Measurements from ENCODE around the gene RBFOX1.

Gene RBFOX1

DNA sequence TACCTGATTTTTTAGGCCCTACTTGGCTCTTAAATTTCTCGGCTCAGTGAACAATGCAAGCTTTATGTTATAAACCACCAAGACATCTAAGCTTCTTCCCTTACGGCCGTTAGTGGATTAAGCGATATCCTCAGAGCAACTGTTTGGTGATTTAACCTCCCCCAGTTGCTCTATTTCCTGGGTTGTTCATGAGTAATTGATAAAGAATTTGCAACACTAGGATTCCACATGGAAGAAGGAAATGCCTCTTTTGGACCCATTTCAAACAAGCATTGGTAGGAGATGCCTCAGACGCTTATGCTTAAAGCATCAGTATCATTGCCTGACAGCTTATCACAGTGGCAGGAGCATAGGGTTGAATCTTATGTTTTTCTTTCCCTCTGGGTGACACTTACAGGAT lies 65.3 kb downstream of the RBFOX1 start:
- H3K36me3 ChIP-seq (replicated peaks in 1 of 2; ENCODE audit: control insufficient read depth in 2 of 2, insufficient read depth in 2 of 2, low read length in 2 of 2), result no peaks in the 10 kb centered on the region
- H2BK12ac ChIP-seq (ENCODE audit: low read length), result no peak overlapping the region
- H3K14ac ChIP-seq (ENCODE audit: low read length), result no peak overlapping the region
- no peak overlapping the region for H2AK5ac ChIP-seq (ENCODE audit: low read depth, low read length)
- no peak overlapping the region for H3K18ac ChIP-seq (ENCODE audit: low read length)
- WGBS, 2 donors (ENCODE audit: extremely low coverage in 2 of 2, insufficient read length in 2 of 2, insufficient replicate concordance in 1 of 2), result no CpG with 5 or more reads among the region's 5 CpGs
- no peak overlapping the region for H3K23ac ChIP-seq (ENCODE audit: low read depth, low read length, poor library complexity)
- H2BK15ac ChIP-seq (ENCODE audit: low read length), result no peak overlapping the region
- no peaks in the 10 kb centered on the region for H3K27me3 ChIP-seq (ENCODE audit: control insufficient read depth in 3 of 3, insufficient read depth in 3 of 3, low read depth in 1 of 3, low read length in 3 of 3)
- H3K4me3 ChIP-seq (ENCODE audit: low read length in 2 of 2), result no peak overlapping the region
- no peak overlapping the region for H4K8ac ChIP-seq (ENCODE audit: low read depth, low read length)
- no peak overlapping the region for H3K4ac ChIP-seq (ENCODE audit: low read length)
- no peak overlapping the region for H2AFZ ChIP-seq (ENCODE audit: low read length)
- H3K9me3 ChIP-seq (replicated peaks in 1 of 2; ENCODE audit: control insufficient read depth in 2 of 2, insufficient read depth in 1 of 2, low read depth in 1 of 2, low read length in 2 of 2), result no peaks in the 10 kb centered on the region
- no peaks in the 10 kb centered on the region for H3K4me1 ChIP-seq (ENCODE audit: control insufficient read depth in 2 of 2, insufficient read depth in 1 of 2, low read depth in 1 of 2, low read length in 2 of 2)
- no peak for DNase-seq (ENCODE audit: low spot score)
- no peak overlapping the region for H4K91ac ChIP-seq (ENCODE audit: low read depth, low read length, poor library complexity)
- no peak overlapping the region for H2BK5ac ChIP-seq (ENCODE audit: low read length)
- no peak overlapping the region for H3K4me2 ChIP-seq (ENCODE audit: insufficient read depth, low read length, poor library complexity, severe bottlenecking)
- H3K9ac ChIP-seq (ENCODE audit: low read depth, low read length, poor library complexity), result no peak overlapping the region
- H3K27ac ChIP-seq (replicated peaks; ENCODE audit: low read length), result no peak overlapping the region
- H3K79me1 ChIP-seq (ENCODE audit: low read depth, low read length), result no peaks in the 10 kb centered on the region
- H2BK120ac ChIP-seq (ENCODE audit: low read depth, low read length), result no peak overlapping the region

DNA sequence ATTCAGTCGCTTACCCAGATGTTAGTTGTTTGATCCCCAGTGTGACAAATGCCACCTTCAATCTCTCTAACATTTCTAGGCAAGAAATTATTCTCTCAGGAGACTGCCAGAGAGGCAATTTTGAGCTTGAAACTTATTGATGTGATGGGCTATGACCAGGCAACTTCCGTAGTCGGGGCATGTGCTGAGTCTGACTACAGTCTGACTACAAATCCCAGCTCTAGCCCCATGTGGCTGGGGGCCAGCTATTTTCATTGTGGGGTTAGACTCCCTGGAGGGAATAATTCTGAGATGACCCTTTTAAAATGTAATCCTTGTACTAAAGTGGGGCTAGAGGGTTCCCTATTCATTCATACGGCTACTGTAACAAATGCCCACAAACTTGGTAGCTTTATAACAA lies 65.9 kb downstream of the RBFOX1 start:
- no peak overlapping the region for H2AK5ac ChIP-seq (ENCODE audit: low read depth, low read length)
- H3K14ac ChIP-seq (ENCODE audit: low read length), result no peak overlapping the region
- H3K18ac ChIP-seq (ENCODE audit: low read length), result no peak overlapping the region
- H2BK5ac ChIP-seq (ENCODE audit: low read length), result no peak overlapping the region
- no peak for DNase-seq (ENCODE audit: low spot score)
- no peak overlapping the region for H3K27ac ChIP-seq (replicated peaks; ENCODE audit: low read length)
- H3K4me2 ChIP-seq (ENCODE audit: insufficient read depth, low read length, poor library complexity, severe bottlenecking), result no peak overlapping the region
- H2BK15ac ChIP-seq (ENCODE audit: low read length), result no peak overlapping the region
- no CpG with 5 or more reads among the region's 4 CpGs for WGBS, 2 donors (ENCODE audit: extremely low coverage in 2 of 2, insufficient read length in 2 of 2, insufficient replicate concordance in 1 of 2)
- no peaks in the 10 kb centered on the region for H3K36me3 ChIP-seq (replicated peaks in 1 of 2; ENCODE audit: control insufficient read depth in 2 of 2, insufficient read depth in 2 of 2, low read length in 2 of 2)
- H2AFZ ChIP-seq (ENCODE audit: low read length), result no peak overlapping the region
- no peak overlapping the region for H4K91ac ChIP-seq (ENCODE audit: low read depth, low read length, poor library complexity)
- H3K27me3 ChIP-seq (ENCODE audit: control insufficient read depth in 3 of 3, insufficient read depth in 3 of 3, low read depth in 1 of 3, low read length in 3 of 3), result no peaks in the 10 kb centered on the region
- H3K9ac ChIP-seq (ENCODE audit: low read depth, low read length, poor library complexity), result no peak overlapping the region
- H3K4me1 ChIP-seq (ENCODE audit: control insufficient read depth in 2 of 2, insufficient read depth in 1 of 2, low read depth in 1 of 2, low read length in 2 of 2), result no peaks in the 10 kb centered on the region
- H2BK12ac ChIP-seq (ENCODE audit: low read length), result no peak overlapping the region
- H3K4ac ChIP-seq (ENCODE audit: low read length), result no peak overlapping the region
- no peak overlapping the region for H2BK120ac ChIP-seq (ENCODE audit: low read depth, low read length)
- H4K8ac ChIP-seq (ENCODE audit: low read depth, low read length), result no peak overlapping the region
- no peaks in the 10 kb centered on the region for H3K79me1 ChIP-seq (ENCODE audit: low read depth, low read length)
- H3K23ac ChIP-seq (ENCODE audit: low read depth, low read length, poor library complexity), result no peak overlapping the region
- no peak overlapping the region for H3K4me3 ChIP-seq (ENCODE audit: low read length in 2 of 2)
- no peaks in the 10 kb centered on the region for H3K9me3 ChIP-seq (replicated peaks in 1 of 2; ENCODE audit: control insufficient read depth in 2 of 2, insufficient read depth in 1 of 2, low read depth in 1 of 2, low read length in 2 of 2)

DNA sequence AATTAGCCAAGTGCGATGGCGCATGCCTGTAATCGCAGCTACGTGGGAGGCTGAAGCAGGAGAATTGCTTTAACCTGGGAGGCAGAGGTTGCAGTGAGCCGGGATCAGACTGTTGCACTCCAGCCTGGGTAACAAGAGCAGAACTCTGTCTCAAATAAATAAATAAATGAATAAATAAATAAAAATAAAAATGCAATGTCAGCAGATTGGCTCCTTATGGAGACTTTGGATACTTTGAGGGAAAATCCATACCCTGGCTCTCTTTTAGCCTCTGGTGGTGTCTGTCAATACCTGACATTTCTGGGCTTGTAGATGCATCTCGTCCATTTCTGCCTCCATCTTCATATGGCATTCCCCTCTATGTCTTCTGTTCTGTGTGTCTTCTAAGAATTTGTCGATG lies 66.7 kb downstream of the RBFOX1 start:
- Histone ChIP-seq H3K27me3 (ENCODE audit: control insufficient read depth in 3 of 3, insufficient read depth in 3 of 3, low read depth in 1 of 3, low read length in 3 of 3) (no peaks in the 10 kb centered on the region), H3K23ac (ENCODE audit: low read depth, low read length, poor library complexity) (no peak overlapping the region), H3K4ac (ENCODE audit: low read length) (no peak overlapping the region), H2AK5ac (ENCODE audit: low read depth, low read length) (no peak overlapping the region), H2BK15ac (ENCODE audit: low read length) (no peak overlapping the region), H4K8ac (ENCODE audit: low read depth, low read length) (no peak overlapping the region), H4K91ac (ENCODE audit: low read depth, low read length, poor library complexity) (no peak overlapping the region), H3K18ac (ENCODE audit: low read length) (no peak overlapping the region), H3K4me3 (ENCODE audit: low read length in 2 of 2) (no peak overlapping the region), H3K9me3 (replicated peaks in 1 of 2; ENCODE audit: control insufficient read depth in 2 of 2, insufficient read depth in 1 of 2, low read depth in 1 of 2, low read length in 2 of 2) (no peaks in the 10 kb centered on the region), H3K14ac (ENCODE audit: low read length) (no peak overlapping the region), H3K27ac (replicated peaks; ENCODE audit: low read length) (no peak overlapping the region), H2AFZ (ENCODE audit: low read length) (no peak overlapping the region), H3K4me2 (ENCODE audit: insufficient read depth, low read length, poor library complexity, severe bottlenecking) (no peak overlapping the region), H3K9ac (ENCODE audit: low read depth, low read length, poor library complexity) (no peak overlapping the region), H2BK120ac (ENCODE audit: low read depth, low read length) (no peak overlapping the region), H3K36me3 (replicated peaks in 1 of 2; ENCODE audit: control insufficient read depth in 2 of 2, insufficient read depth in 2 of 2, low read length in 2 of 2) (no peaks in the 10 kb centered on the region), H2BK5ac (ENCODE audit: low read length) (no peak overlapping the region), H3K79me1 (ENCODE audit: low read depth, low read length) (no peaks in the 10 kb centered on the region), H3K4me1 (ENCODE audit: control insufficient read depth in 2 of 2, insufficient read depth in 1 of 2, low read depth in 1 of 2, low read length in 2 of 2) (no peaks in the 10 kb centered on the region), H2BK12ac (ENCODE audit: low read length) (no peak overlapping the region)
- no peak for DNase-seq (ENCODE audit: low spot score)
- no CpG with 5 or more reads among the region's 7 CpGs for WGBS, 2 donors (ENCODE audit: extremely low coverage in 2 of 2, insufficient read length in 2 of 2, insufficient replicate concordance in 1 of 2)

DNA sequence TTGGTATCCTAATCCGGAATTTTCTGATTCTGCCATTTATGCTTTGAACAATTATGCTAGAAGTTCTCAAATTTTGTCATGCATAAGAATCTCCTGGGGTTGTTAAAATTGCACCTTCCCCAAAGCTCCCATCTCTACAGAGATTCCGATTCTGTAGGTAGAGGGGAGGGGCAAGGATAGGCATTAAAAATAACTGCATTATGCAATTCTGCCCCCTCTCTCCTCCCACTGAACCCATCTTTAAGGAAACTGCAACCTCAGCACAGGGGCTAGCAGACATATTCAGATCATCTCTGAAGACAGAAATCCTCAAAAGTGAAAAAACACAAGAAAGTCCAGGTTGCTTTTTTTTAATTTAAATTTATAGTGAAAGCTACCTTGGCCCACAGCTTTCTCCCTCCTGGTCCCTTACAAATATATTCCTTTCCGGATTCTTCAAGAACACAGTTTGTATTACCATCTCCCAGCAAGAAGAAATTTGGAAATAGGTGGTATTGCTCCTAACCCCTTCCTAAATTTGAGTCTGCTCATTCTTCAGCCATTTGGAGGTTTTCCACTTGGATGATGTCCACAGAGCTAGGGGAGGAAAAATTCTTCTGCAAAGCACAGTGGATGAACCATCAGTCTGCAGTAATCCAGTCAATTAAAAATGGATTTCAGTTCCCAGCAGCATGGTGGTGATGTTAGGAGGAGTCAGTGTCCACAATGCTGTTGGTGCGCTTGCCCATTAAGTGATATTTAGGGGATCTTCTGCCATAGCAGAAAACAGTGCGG lies 67.7 kb downstream of the RBFOX1 start:
- H2BK15ac ChIP-seq (ENCODE audit: low read length), result no peak overlapping the region

More for the DNA sequence above, 67.7 kb downstream of the RBFOX1 start:
- H2AFZ ChIP-seq (ENCODE audit: low read length), result no peak overlapping the region
- no peak overlapping the region for H2AK5ac ChIP-seq (ENCODE audit: low read depth, low read length)
- no peak overlapping the region for H4K8ac ChIP-seq (ENCODE audit: low read depth, low read length)
- H3K4ac ChIP-seq (ENCODE audit: low read length), result no peak overlapping the region
- H3K27me3 ChIP-seq (ENCODE audit: control insufficient read depth in 3 of 3, insufficient read depth in 3 of 3, low read depth in 1 of 3, low read length in 3 of 3), result no peaks in the 10 kb centered on the region
- no peak overlapping the region for H3K4me3 ChIP-seq (ENCODE audit: low read length in 2 of 2)
- no peaks in the 10 kb centered on the region for H3K9me3 ChIP-seq (replicated peaks in 1 of 2; ENCODE audit: control insufficient read depth in 2 of 2, insufficient read depth in 1 of 2, low read depth in 1 of 2, low read length in 2 of 2)
- no peaks in the 10 kb centered on the region for H3K4me1 ChIP-seq (ENCODE audit: control insufficient read depth in 2 of 2, insufficient read depth in 1 of 2, low read depth in 1 of 2, low read length in 2 of 2)
- H2BK12ac ChIP-seq (ENCODE audit: low read length), result no peak overlapping the region
- no peaks in the 10 kb centered on the region for H3K36me3 ChIP-seq (replicated peaks in 1 of 2; ENCODE audit: control insufficient read depth in 2 of 2, insufficient read depth in 2 of 2, low read length in 2 of 2)
- no peak overlapping the region for H3K9ac ChIP-seq (ENCODE audit: low read depth, low read length, poor library complexity)
- no peaks in the 10 kb centered on the region for H3K79me1 ChIP-seq (ENCODE audit: low read depth, low read length)
- no peak overlapping the region for H3K18ac ChIP-seq (ENCODE audit: low read length)
- H4K91ac ChIP-seq (ENCODE audit: low read depth, low read length, poor library complexity), result no peak overlapping the region
- DNase-seq (ENCODE audit: low spot score), result no peak
- no peak overlapping the region for H2BK5ac ChIP-seq (ENCODE audit: low read length)
- no peak overlapping the region for H3K14ac ChIP-seq (ENCODE audit: low read length)
- H3K23ac ChIP-seq (ENCODE audit: low read depth, low read length, poor library complexity), result no peak overlapping the region
- WGBS, 2 donors (ENCODE audit: extremely low coverage in 2 of 2, insufficient read length in 2 of 2, insufficient replicate concordance in 1 of 2), result no CpG with 5 or more reads among the region's 5 CpGs
- no peak overlapping the region for H3K27ac ChIP-seq (replicated peaks; ENCODE audit: low read length)
- no peak overlapping the region for H3K4me2 ChIP-seq (ENCODE audit: insufficient read depth, low read length, poor library complexity, severe bottlenecking)
- no peak overlapping the region for H2BK120ac ChIP-seq (ENCODE audit: low read depth, low read length)
